HepG2 (cell line): Measurements from ENCODE around the gene TNFSF15. TPM values are rescaled to one million over a fixed set of nuclear protein-coding genes. Genes with fewer than 3 reads are reported as not detected.

Experiments used
- ATAC-seq: fragments of 200-7000 bp; cut with Tn5 transposase; 3 replicates; pipeline ENCODE4 v1.9.1; 2020; ENCODE audit warnings: mild to moderate bottlenecking, moderate library complexity
- BruUV-seq: library from RNA; stranded (reverse); fragments of 400-500 nt; replicated peaks from 2 replicates; lab custom pipeline; 2021; lab: Mats Ljungman, UMichigan
- CTCF ChIA-PET: fragments of 300-600 bp; formaldehyde crosslinking; extraction: SDS; loops from one replicate; lab custom pipeline; 2021; ENCODE audit warnings: low total read pairs, inconsistent platforms, low intra/inter-chr PET ratio; lab: Yijun Ruan, JAX
- POLR2A ChIA-PET: fragments of 350-600 bp; sonication (Branson Sonifier 250); formaldehyde crosslinking; loops from one replicate; lab custom pipeline; 2020; ENCODE audit warnings: antibody characterized with exemption, inconsistent platforms; lab: Yijun Ruan, JAX
- DNase-seq: peaks from one replicate; pipeline ENCODE4 v3.0.0-alpha.2; 2015; ENCODE audit warnings: low spot score
- FAIRE-seq: peaks from 3 replicates; lab custom pipeline; 2011; peaks lifted over from hg19 to GRCh38; lab: Jason Lieb, UNC
- H2AFZ ChIP-seq: one replicate; pipeline ENCODE4 v1.6.1; 2011; ENCODE audit warnings: low read length, inconsistent platforms
- H3K27ac ChIP-seq: fragments of 300-600 bp; 3 replicates; pipeline ENCODE4 v1.8.0; 2011; ENCODE audit warnings: mixed run types, mild to moderate bottlenecking, mixed read lengths, low read length, inconsistent platforms; ENCODE audit not compliant: insufficient read depth; ENCODE audit errors: extremely low read length
- H3K27me3 ChIP-seq, 2 experiments: fragments of 200-600 bp in 1 of 2; 2 replicates in 1 of 2; 3 replicates in 1 of 2; pipeline versions ENCODE4 v1.6.0 to v1.8.0; 2011; ENCODE audit warnings: low read length in 2 of 2, mild to moderate bottlenecking in 2 of 2, moderate library complexity in 2 of 2, inconsistent platforms in 1 of 2; ENCODE audit not compliant: insufficient read depth in 2 of 2, control insufficient read depth in 1 of 2
- H3K36me3 ChIP-seq, 2 experiments: fragments of 200-600 bp in 1 of 2; replicated peaks in 1 of 2; 2 replicates in 1 of 2; 3 replicates in 1 of 2; pipeline versions ENCODE4 v1.5.1 to v1.8.0; 2011; ENCODE audit warnings: low read length in 2 of 2, inconsistent platforms in 1 of 2; ENCODE audit not compliant: insufficient read depth in 2 of 2, control insufficient read depth in 1 of 2
- H3K4me1 ChIP-seq: 2 replicates; pipeline ENCODE4 v1.5.1; 2012; ENCODE audit warnings: low read length, inconsistent platforms; ENCODE audit not compliant: insufficient read depth
- H3K4me2 ChIP-seq: 2 replicates; pipeline ENCODE4 v1.6.0; 2011; ENCODE audit warnings: low read depth, low read length, inconsistent platforms
- H3K4me3 ChIP-seq, 3 experiments: fragments of 200-600 bp in 1 of 3; sonication (generic), shearing (Covaris generic) in 1 of 3; replicated peaks in 1 of 3; 2 replicates each; pipeline ENCODE4 v1.5.1; 2011 to 2016; ENCODE audit warnings: low read length in 3 of 3, inconsistent platforms in 2 of 3, low read depth in 2 of 3, mild to moderate bottlenecking in 2 of 3, control low read depth in 1 of 3, mixed read lengths in 1 of 3; ENCODE audit not compliant: insufficient read depth in 1 of 3
- H3K79me2 ChIP-seq: one replicate; pipeline ENCODE4 v1.6.1; 2011; ENCODE audit warnings: low read length, inconsistent platforms; ENCODE audit not compliant: insufficient read depth
- H3K9ac ChIP-seq: 2 replicates; pipeline ENCODE4 v1.6.0; 2011; ENCODE audit warnings: mild to moderate bottlenecking, low read depth, low read length, inconsistent platforms; ENCODE audit not compliant: insufficient read depth
- H3K9me3 ChIP-seq: 2 replicates; pipeline ENCODE4 v1.5.1; 2012; ENCODE audit warnings: mild to moderate bottlenecking, low read length
- H4K20me1 ChIP-seq: 2 replicates; pipeline ENCODE4 v1.6.0; 2011; ENCODE audit warnings: inconsistent platforms, mild to moderate bottlenecking, low read length, moderate library complexity; ENCODE audit not compliant: insufficient read depth
- FIP1L1 ChIP-seq: fragments of 200-400 bp; formaldehyde crosslinking; IDR thresholded peaks from 2 replicates; pipeline ENCODE4 v1.6.1; 2018; ENCODE audit warnings: low read depth, mild to moderate bottlenecking, low read length, moderate library complexity, borderline replicate concordance; ENCODE audit not compliant: insufficient read depth
- FOXK2 ChIP-seq: fragments of 450-650 bp; IDR thresholded peaks from 2 replicates; pipeline ENCODE4 v1.6.1; 2016
- FOXM1 ChIP-seq: sonication (generic); formaldehyde crosslinking; IDR thresholded peaks from 2 replicates; pipeline ENCODE4 v1.5.0; 2020; ENCODE audit warnings: missing genetic modification reagents
- GATA4 ChIP-seq: sonication (generic); IDR thresholded peaks from 2 replicates; pipeline ENCODE4 v1.6.1; 2016; ENCODE audit warnings: antibody characterized with exemption, low read depth, borderline replicate concordance
- MIXL1 ChIP-seq: IDR thresholded peaks from 2 replicates; pipeline ENCODE4 v1.6.1; 2016
- NR2C2 ChIP-seq: sonication (generic); formaldehyde crosslinking; IDR thresholded peaks from 2 replicates; pipeline ENCODE4 v1.4.0; 2020; ENCODE audit warnings: missing genetic modification reagents, mild to moderate bottlenecking, moderate library complexity, borderline replicate concordance
- POLR2AphosphoS5 ChIP-seq: IDR thresholded peaks from 2 replicates; pipeline ENCODE4 v1.6.1; 2012; ENCODE audit warnings: low read depth, low read length
- ZBTB42 ChIP-seq: sonication (generic); formaldehyde crosslinking; IDR thresholded peaks from 2 replicates; pipeline ENCODE4 v1.5.0; 2020; ENCODE audit warnings: mild to moderate bottlenecking, missing genetic modification reagents
- ZC3H13 ChIP-seq: sonication (generic); formaldehyde crosslinking; IDR thresholded peaks from 2 replicates; pipeline ENCODE4 v1.8.1; 2023; ENCODE audit warnings: mild to moderate bottlenecking, missing genetic modification reagents, moderate library complexity
- ZNF317 ChIP-seq: sonication (generic); formaldehyde crosslinking; IDR thresholded peaks from 2 replicates; pipeline ENCODE4 v1.5.0; 2020; ENCODE audit warnings: mild to moderate bottlenecking, missing genetic modification reagents
- ZNF543 ChIP-seq: sonication (generic); formaldehyde crosslinking; IDR thresholded peaks from 2 replicates; pipeline ENCODE4 v1.4.0; 2020; ENCODE audit warnings: mild to moderate bottlenecking, missing genetic modification reagents
- WGBS: methylation state at CpG from one replicate; pipeline ENCODE4 v1.1.6; 2017; ENCODE audit warnings: low lambda C conversion rate; 5-methylcytosine and 5-hydroxymethylcytosine counted together
- in situ Hi-C: cut with HindIII; loops from 2 replicates; pipeline ENCODE4 v1.10.0; 2017; ENCODE audit warnings: low pct_unique_long_range_greater_than_20kb; ENCODE audit not compliant: extremely low pct_ligation_motif_present
- intact Hi-C: fragments of 100-400 bp; cut with micrococcal nuclease; formaldehyde crosslinking; loops from one replicate; pipeline ENCODE4 v1.10.0; 2022; ENCODE audit not compliant: unreplicated experiment
- polyA plus RNA-seq, 8 experiments: library from polyadenylated mRNA; depleted of rRNA in 3 of 8; stranded (reverse) in 7 of 8; unstranded in 1 of 8; fragments of >200 nt; fragmentation: Illumina TruSeq in 4 of 8; extraction: Trizol in 4 of 8; gene quantifications; 2 replicates each; pipeline versions ENCODE4 v1.2.1 to v1.2.3, GENCODE V29; 2011 to 2016; ENCODE audit warnings: low read depth in 4 of 8, missing spikeins in 1 of 8, mixed read lengths in 1 of 8; ENCODE audit not compliant: insufficient read depth in 1 of 8
- total RNA-seq, 5 experiments: library from RNA; depleted of rRNA; stranded (reverse); fragments of >200 nt; fragmentation: Illumina TruSeq; extraction: Trizol; gene quantifications; 2 replicates each; pipeline ENCODE4 v1.2.3, GENCODE V29; 2016; ENCODE audit warnings: low read depth in 1 of 5
- TF ChIP-seq, protein P1 (sequence below), 2 experiments: fragments of 450-650 bp in 1 of 2; sonication (generic) in 1 of 2; formaldehyde crosslinking in 1 of 2; IDR thresholded peaks; 2 replicates each; pipeline versions ENCODE4 v1.6.1 to v1.8.0; 2016 to 2022; ENCODE audit warnings: antibody characterized with exemption in 1 of 2, mild to moderate bottlenecking in 1 of 2, missing genetic modification reagents in 1 of 2

The TNFSF15 gene
- total and polyA plus RNA-seq, 2 of the 13 experiments (the other 11 are each of a cell fraction or from before 2014, with no cell fraction given): 0.02 to 0.03 TPM

- 29% methylated on average over 5 of the region's 5 CpGs for WGBS
- H3K9me3 ChIP-seq: no peaks in the 10 kb centered on the region
- no peak for FAIRE-seq
Observed at GRCh38 chr9:114845373-114845772, 39.5 kb upstream of the TNFSF15 start.

GRCh38 chr9:114844766-114845165 is 38.9 kb upstream of the TNFSF15 start:
- DNase-seq (no peak), ATAC-seq (no peak), FAIRE-seq (no peak)
- BruUV-seq: no TSS peak
- no peaks in the 10 kb centered on the region for H3K36me3 ChIP-seq
- no peak overlapping the region for H3K9ac ChIP-seq
- ChIA-PET POLR2A (no interaction called here), CTCF (no interaction called here)
- H3K9me3 ChIP-seq: no peaks in the 10 kb centered on the region
- no peak overlapping the region for H2AFZ ChIP-seq
- no peak overlapping the region for H3K4me3 ChIP-seq
- no peaks in the 10 kb centered on the region for H3K79me2 ChIP-seq
- H3K4me1 ChIP-seq: no peaks in the 10 kb centered on the region
- in situ Hi-C loops: no loop called here
- intact Hi-C loops: no loop called here
- H4K20me1 ChIP-seq: no peaks in the 10 kb centered on the region
- under 1% methylated on average over 3 of the region's 3 CpGs for WGBS
- H3K27me3 ChIP-seq: no peaks in the 10 kb centered on the region
- no peak overlapping the region for H3K4me2 ChIP-seq
- no peak overlapping the region for H3K27ac ChIP-seq
- TF ChIP-seq GATA4 (no peak), FOXM1 (CRISPR knock-in tag) (no peak), ZBTB42 (CRISPR knock-in tag) (no peak), ZNF317 (CRISPR knock-in tag) (no peak), ZNF543 (no peak), ZC3H13 (CRISPR knock-in tag) (no peak), FIP1L1 (no peak), NR2C2 (CRISPR knock-in tag) (no peak), POLR2AphosphoS5 (no peak)
- TF ChIP-seq, protein P1, sequence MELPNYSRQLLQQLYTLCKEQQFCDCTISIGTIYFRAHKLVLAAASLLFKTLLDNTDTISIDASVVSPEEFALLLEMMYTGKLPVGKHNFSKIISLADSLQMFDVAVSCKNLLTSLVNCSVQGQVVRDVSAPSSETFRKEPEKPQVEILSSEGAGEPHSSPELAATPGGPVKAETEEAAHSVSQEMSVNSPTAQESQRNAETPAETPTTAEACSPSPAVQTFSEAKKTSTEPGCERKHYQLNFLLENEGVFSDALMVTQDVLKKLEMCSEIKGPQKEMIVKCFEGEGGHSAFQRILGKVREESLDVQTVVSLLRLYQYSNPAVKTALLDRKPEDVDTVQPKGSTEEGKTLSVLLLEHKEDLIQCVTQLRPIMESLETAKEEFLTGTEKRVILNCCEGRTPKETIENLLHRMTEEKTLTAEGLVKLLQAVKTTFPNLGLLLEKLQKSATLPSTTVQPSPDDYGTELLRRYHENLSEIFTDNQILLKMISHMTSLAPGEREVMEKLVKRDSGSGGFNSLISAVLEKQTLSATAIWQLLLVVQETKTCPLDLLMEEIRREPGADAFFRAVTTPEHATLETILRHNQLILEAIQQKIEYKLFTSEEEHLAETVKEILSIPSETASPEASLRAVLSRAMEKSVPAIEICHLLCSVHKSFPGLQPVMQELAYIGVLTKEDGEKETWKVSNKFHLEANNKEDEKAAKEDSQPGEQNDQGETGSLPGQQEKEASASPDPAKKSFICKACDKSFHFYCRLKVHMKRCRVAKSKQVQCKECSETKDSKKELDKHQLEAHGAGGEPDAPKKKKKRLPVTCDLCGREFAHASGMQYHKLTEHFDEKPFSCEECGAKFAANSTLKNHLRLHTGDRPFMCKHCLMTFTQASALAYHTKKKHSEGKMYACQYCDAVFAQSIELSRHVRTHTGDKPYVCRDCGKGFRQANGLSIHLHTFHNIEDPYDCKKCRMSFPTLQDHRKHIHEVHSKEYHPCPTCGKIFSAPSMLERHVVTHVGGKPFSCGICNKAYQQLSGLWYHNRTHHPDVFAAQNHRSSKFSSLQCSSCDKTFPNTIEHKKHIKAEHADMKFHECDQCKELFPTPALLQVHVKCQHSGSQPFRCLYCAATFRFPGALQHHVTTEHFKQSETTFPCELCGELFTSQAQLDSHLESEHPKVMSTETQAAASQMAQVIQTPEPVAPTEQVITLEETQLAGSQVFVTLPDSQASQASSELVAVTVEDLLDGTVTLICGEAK (IDR thresholded peaks at IDR 0.05): no peak
- TF ChIP-seq, protein P1 (CRISPR knock-in tag; IDR thresholded peaks at IDR 0.05): no peak

More at GRCh38 chr9:114845373-114845772, 39.5 kb upstream of the TNFSF15 start:
- H3K9ac ChIP-seq: no peak overlapping the region
- no TSS peak for BruUV-seq
- H3K79me2 ChIP-seq: no peaks in the 10 kb centered on the region
- DNase-seq (no peak), ATAC-seq (no peak)
- ChIA-PET POLR2A (no interaction called here), CTCF (no interaction called here)
- no peaks in the 10 kb centered on the region for H3K27me3 ChIP-seq
- intact Hi-C loops: no loop called here
- TF ChIP-seq FOXK2: no peak
- no peak for TF ChIP-seq MIXL1 (CRISPR knock-in tag)
- H3K27ac ChIP-seq: no peak overlapping the region
- no peak overlapping the region for H2AFZ ChIP-seq
- H4K20me1 ChIP-seq: no peaks in the 10 kb centered on the region
- H3K4me2 ChIP-seq: no peak overlapping the region
- no peak overlapping the region for H3K4me3 ChIP-seq
- in situ Hi-C loops: no loop called here
- no peaks in the 10 kb centered on the region for H3K36me3 ChIP-seq
- H3K4me1 ChIP-seq: no peaks in the 10 kb centered on the region
